WTC11 (cell line): ENCODE results near the gene CAMTA1. TPM values are rescaled to one million over a fixed set of nuclear protein-coding genes. Genes with fewer than 3 reads are reported as not detected.
A peak's percentile ranks its signal among the peaks of the same experiment; 100 is the strongest.

ENCODE experiments used
- ATAC-seq: fragments of 200-7000 bp; cut with Tn5 transposase; 2 replicates; pipeline ENCODE4 v1.10.0; 2021; ENCODE audit warnings: mild to moderate bottlenecking, moderate library complexity
- CTCF ChIA-PET: fragments of 300-600 bp; sonication (Branson Sonifier 250); formaldehyde crosslinking; loops from one replicate; lab custom pipeline; 2021; ENCODE audit warnings: antibody characterized with exemption; lab: Charles Lee
- POLR2A ChIA-PET: fragments of 350-600 bp; sonication (Branson Sonifier 250); formaldehyde crosslinking; loops from one replicate; lab custom pipeline; 2021; ENCODE audit warnings: antibody characterized with exemption; lab: Charles Lee
- DNase-seq: peaks from one replicate; pipeline ENCODE4 v3.0.0; 2021; ENCODE audit warnings: low spot score
- H3K27ac Mint-ChIP-seq: 2 replicates; pipeline ENCODE4 v1.8.0; 2021; ENCODE audit warnings: mixed read lengths
- H3K27me3 Mint-ChIP-seq: 2 replicates; pipeline ENCODE4 v1.8.0; 2021; ENCODE audit warnings: low read depth, mild to moderate bottlenecking, moderate library complexity, mixed read lengths
- H3K36me3 Mint-ChIP-seq: 2 replicates; pipeline ENCODE4 v1.8.0; 2021; ENCODE audit warnings: mixed read lengths
- H3K4me1 Mint-ChIP-seq: 2 replicates; pipeline ENCODE4 v1.8.0; 2022; ENCODE audit warnings: mixed read lengths
- H3K4me3 Mint-ChIP-seq: 2 replicates; pipeline ENCODE4 v1.8.0; 2021; ENCODE audit warnings: mild to moderate bottlenecking, moderate library complexity, mixed read lengths
- H3K9me3 Mint-ChIP-seq: 2 replicates; pipeline ENCODE4 v1.8.0; 2021; ENCODE audit warnings: mixed read lengths
- CREB1 ChIP-seq: sonication (generic); formaldehyde crosslinking; IDR thresholded peaks from 2 replicates; pipeline ENCODE4 v1.8.0; 2023; ENCODE audit warnings: mild to moderate bottlenecking, missing genetic modification reagents
- EMX1 ChIP-seq: fragments of 250-450 bp; sonication (Bioruptor Pico); IDR thresholded peaks from 2 replicates; pipeline ENCODE4 v1.8.0; 2021; ENCODE audit warnings: mild to moderate bottlenecking
- FOXK1 ChIP-seq: sonication (generic); formaldehyde crosslinking; IDR thresholded peaks from 2 replicates; pipeline ENCODE4 v1.8.0; 2022; ENCODE audit warnings: mild to moderate bottlenecking, moderate library complexity, missing genetic modification reagents
- FOXP1 ChIP-seq: sonication (generic); formaldehyde crosslinking; IDR thresholded peaks from 2 replicates; pipeline ENCODE4 v1.8.0; 2022; ENCODE audit warnings: missing genetic modification reagents, mild to moderate bottlenecking, moderate library complexity, borderline replicate concordance
- KAT7 ChIP-seq: sonication (generic); formaldehyde crosslinking; IDR thresholded peaks from 2 replicates; pipeline ENCODE4 v1.8.1; 2023; ENCODE audit warnings: missing genetic modification reagents, mild to moderate bottlenecking, borderline replicate concordance
- NFYB ChIP-seq: sonication (generic); formaldehyde crosslinking; conservative IDR thresholded peaks from 2 replicates; pipeline ENCODE4 v1.8.0; 2022; ENCODE audit warnings: low read depth, missing genetic modification reagents
- NR1H2 ChIP-seq: sonication (generic); formaldehyde crosslinking; IDR thresholded peaks from 2 replicates; pipeline ENCODE4 v1.9.0; 2021; ENCODE audit warnings: mild to moderate bottlenecking, moderate library complexity, missing genetic modification reagents
- OVOL2 ChIP-seq: fragments of 250-450 bp; sonication (Bioruptor Pico); IDR thresholded peaks from 2 replicates; pipeline ENCODE4 v1.9.0; 2021; ENCODE audit warnings: mild to moderate bottlenecking, borderline replicate concordance
- SMAD4 ChIP-seq: sonication (generic); formaldehyde crosslinking; IDR thresholded peaks from 2 replicates; pipeline ENCODE4 v1.8.0; 2022; ENCODE audit warnings: mild to moderate bottlenecking, missing genetic modification reagents
- TEAD4 ChIP-seq: sonication (generic); formaldehyde crosslinking; IDR thresholded peaks from 2 replicates; pipeline ENCODE4 v1.8.0; 2022; ENCODE audit warnings: mild to moderate bottlenecking, missing genetic modification reagents
- TP53 ChIP-seq: sonication (generic); formaldehyde crosslinking; IDR thresholded peaks from 2 replicates; pipeline ENCODE4 v1.8.1; 2023; ENCODE audit warnings: mild to moderate bottlenecking, missing genetic modification reagents
- ZNF219 ChIP-seq: sonication (generic); formaldehyde crosslinking; IDR thresholded peaks from 2 replicates; pipeline ENCODE4 v1.8.0; 2023; ENCODE audit warnings: missing genetic modification reagents, mild to moderate bottlenecking, borderline replicate concordance
- total RNA-seq: library from RNA; stranded (reverse); gene quantifications from 3 replicates; pipeline ENCODE4 v1.2.3, GENCODE V29; 2021
- TF ChIP-seq, protein P1 (sequence below): sonication (generic); formaldehyde crosslinking; IDR thresholded peaks from 2 replicates; pipeline ENCODE4 v1.8.1; 2022; ENCODE audit warnings: missing genetic modification reagents, borderline replicate concordance
- TF ChIP-seq, protein P2 (sequence below): sonication (generic); formaldehyde crosslinking; conservative IDR thresholded peaks from 2 replicates; pipeline ENCODE4 v1.8.1; 2022; ENCODE audit warnings: mild to moderate bottlenecking, missing genetic modification reagents
- TF ChIP-seq, protein P3 (sequence below): fragments of 200-600 bp; IDR thresholded peaks from 2 replicates; pipeline ENCODE4 v1.8.0; 2022; ENCODE audit warnings: antibody characterized with exemption
- TF ChIP-seq, protein P4 (sequence below): sonication (generic); formaldehyde crosslinking; IDR thresholded peaks from 2 replicates; pipeline ENCODE4 v1.8.0; 2022; ENCODE audit warnings: missing genetic modification reagents
- TF ChIP-seq, protein P5 (sequence below): sonication (generic); formaldehyde crosslinking; IDR thresholded peaks from 2 replicates; pipeline ENCODE4 v1.8.0; 2022; ENCODE audit warnings: mild to moderate bottlenecking, missing genetic modification reagents
- TF ChIP-seq, protein P6 (sequence below): sonication (generic); formaldehyde crosslinking; IDR thresholded peaks from 2 replicates; pipeline ENCODE4 v1.8.0; 2022; ENCODE audit warnings: mild to moderate bottlenecking, missing genetic modification reagents
- TF ChIP-seq, protein P7 (sequence below): sonication (generic); formaldehyde crosslinking; IDR thresholded peaks from 2 replicates; pipeline ENCODE4 v1.8.0; 2023; ENCODE audit warnings: missing genetic modification reagents

CAMTA1 gene
- total RNA-seq, 1 experiment from 2014 or later, result 86.4 TPM

DNA sequence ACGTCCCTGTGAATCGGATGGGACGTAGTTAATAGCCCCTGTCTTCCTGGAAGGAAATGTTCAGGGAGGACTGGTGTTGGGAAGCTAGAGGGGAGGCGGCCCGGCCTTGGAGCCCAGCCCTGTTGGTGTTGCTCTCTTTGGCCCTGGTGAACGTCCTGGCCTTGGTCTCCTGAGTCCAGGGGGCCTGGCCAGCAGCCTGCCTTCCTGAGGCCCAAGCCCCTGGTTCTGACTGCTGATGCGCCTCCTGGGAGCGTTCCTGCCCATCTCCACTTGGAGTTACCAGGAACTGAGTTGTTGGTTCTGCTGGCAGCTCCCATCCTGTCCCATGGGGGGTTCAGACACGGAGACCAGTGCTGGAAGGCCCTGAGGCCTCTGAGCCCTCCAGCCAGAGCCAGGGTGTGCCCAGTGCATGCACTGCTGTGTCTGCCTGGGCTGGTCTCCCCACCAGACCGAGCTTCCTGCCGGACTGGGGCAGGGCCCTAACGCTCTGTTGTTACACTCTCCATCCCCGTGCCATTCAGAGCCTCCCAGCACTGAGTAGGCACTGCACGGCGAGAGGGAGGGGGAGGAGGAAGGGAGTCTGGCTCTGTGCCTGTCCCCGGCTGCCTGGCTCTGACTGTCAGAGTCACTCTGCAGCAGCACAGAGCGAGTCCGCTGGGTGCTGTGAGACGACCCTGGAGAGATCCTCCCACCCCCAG lies 603.4 kb downstream of the CAMTA1 start:
- TF ChIP-seq NFYB (CRISPR knock-in tag) (no peak), SMAD4 (no peak), TEAD4 (CRISPR knock-in tag) (no peak), ZNF219 (CRISPR knock-in tag) (no peak), NR1H2 (no peak), FOXP1 (no peak), FOXK1 (no peak)
- TF ChIP-seq, protein P1, sequence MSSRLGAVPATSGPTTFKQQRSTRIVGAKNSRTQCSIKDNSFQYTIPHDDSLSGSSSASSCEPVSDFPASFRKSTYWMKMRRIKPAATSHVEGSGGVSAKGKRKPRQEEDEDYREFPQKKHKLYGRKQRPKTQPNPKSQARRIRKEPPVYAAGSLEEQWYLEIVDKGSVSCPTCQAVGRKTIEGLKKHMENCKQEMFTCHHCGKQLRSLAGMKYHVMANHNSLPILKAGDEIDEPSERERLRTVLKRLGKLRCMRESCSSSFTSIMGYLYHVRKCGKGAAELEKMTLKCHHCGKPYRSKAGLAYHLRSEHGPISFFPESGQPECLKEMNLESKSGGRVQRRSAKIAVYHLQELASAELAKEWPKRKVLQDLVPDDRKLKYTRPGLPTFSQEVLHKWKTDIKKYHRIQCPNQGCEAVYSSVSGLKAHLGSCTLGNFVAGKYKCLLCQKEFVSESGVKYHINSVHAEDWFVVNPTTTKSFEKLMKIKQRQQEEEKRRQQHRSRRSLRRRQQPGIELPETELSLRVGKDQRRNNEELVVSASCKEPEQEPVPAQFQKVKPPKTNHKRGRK (CRISPR knock-in tag), result no peak
- TF ChIP-seq, protein P2, sequence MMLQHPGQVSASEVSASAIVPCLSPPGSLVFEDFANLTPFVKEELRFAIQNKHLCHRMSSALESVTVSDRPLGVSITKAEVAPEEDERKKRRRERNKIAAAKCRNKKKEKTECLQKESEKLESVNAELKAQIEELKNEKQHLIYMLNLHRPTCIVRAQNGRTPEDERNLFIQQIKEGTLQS (CRISPR knock-in tag), result no peak
- TF ChIP-seq, protein P3, sequence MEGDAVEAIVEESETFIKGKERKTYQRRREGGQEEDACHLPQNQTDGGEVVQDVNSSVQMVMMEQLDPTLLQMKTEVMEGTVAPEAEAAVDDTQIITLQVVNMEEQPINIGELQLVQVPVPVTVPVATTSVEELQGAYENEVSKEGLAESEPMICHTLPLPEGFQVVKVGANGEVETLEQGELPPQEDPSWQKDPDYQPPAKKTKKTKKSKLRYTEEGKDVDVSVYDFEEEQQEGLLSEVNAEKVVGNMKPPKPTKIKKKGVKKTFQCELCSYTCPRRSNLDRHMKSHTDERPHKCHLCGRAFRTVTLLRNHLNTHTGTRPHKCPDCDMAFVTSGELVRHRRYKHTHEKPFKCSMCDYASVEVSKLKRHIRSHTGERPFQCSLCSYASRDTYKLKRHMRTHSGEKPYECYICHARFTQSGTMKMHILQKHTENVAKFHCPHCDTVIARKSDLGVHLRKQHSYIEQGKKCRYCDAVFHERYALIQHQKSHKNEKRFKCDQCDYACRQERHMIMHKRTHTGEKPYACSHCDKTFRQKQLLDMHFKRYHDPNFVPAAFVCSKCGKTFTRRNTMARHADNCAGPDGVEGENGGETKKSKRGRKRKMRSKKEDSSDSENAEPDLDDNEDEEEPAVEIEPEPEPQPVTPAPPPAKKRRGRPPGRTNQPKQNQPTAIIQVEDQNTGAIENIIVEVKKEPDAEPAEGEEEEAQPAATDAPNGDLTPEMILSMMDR, result no peak
- TF ChIP-seq, protein P4, sequence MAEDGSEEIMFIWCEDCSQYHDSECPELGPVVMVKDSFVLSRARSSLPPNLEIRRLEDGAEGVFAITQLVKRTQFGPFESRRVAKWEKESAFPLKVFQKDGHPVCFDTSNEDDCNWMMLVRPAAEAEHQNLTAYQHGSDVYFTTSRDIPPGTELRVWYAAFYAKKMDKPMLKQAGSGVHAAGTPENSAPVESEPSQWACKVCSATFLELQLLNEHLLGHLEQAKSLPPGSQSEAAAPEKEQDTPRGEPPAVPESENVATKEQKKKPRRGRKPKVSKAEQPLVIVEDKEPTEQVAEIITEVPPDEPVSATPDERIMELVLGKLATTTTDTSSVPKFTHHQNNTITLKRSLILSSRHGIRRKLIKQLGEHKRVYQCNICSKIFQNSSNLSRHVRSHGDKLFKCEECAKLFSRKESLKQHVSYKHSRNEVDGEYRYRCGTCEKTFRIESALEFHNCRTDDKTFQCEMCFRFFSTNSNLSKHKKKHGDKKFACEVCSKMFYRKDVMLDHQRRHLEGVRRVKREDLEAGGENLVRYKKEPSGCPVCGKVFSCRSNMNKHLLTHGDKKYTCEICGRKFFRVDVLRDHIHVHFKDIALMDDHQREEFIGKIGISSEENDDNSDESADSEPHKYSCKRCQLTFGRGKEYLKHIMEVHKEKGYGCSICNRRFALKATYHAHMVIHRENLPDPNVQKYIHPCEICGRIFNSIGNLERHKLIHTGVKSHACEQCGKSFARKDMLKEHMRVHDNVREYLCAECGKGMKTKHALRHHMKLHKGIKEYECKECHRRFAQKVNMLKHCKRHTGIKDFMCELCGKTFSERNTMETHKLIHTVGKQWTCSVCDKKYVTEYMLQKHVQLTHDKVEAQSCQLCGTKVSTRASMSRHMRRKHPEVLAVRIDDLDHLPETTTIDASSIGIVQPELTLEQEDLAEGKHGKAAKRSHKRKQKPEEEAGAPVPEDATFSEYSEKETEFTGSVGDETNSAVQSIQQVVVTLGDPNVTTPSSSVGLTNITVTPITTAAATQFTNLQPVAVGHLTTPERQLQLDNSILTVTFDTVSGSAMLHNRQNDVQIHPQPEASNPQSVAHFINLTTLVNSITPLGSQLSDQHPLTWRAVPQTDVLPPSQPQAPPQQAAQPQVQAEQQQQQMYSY, result no peak
- TF ChIP-seq, protein P5, sequence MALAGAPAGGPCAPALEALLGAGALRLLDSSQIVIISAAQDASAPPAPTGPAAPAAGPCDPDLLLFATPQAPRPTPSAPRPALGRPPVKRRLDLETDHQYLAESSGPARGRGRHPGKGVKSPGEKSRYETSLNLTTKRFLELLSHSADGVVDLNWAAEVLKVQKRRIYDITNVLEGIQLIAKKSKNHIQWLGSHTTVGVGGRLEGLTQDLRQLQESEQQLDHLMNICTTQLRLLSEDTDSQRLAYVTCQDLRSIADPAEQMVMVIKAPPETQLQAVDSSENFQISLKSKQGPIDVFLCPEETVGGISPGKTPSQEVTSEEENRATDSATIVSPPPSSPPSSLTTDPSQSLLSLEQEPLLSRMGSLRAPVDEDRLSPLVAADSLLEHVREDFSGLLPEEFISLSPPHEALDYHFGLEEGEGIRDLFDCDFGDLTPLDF, result no peak
- no peaks in the 10 kb centered on the region; the same call in 1 of the 2 replicates for H3K27me3 Mint-ChIP-seq
- DNase-seq (no peak), ATAC-seq (peak; percentile 46)
- H3K9me3 Mint-ChIP-seq, result no peaks in the 10 kb centered on the region
- ChIA-PET CTCF (interaction anchor here (1.2 kb wide), 1 partner anchor 11 kb away, joined by 3 read pairs; no protein-coding TSS in a partner anchor), POLR2A (no interaction called here)
- H3K4me1 Mint-ChIP-seq, result peaks cover 25% of the 10 kb centered on the region
- no peak overlapping the region for H3K4me3 Mint-ChIP-seq
- no peaks in the 10 kb centered on the region for H3K36me3 Mint-ChIP-seq
- H3K27ac Mint-ChIP-seq, result no peak overlapping the region

DNA sequence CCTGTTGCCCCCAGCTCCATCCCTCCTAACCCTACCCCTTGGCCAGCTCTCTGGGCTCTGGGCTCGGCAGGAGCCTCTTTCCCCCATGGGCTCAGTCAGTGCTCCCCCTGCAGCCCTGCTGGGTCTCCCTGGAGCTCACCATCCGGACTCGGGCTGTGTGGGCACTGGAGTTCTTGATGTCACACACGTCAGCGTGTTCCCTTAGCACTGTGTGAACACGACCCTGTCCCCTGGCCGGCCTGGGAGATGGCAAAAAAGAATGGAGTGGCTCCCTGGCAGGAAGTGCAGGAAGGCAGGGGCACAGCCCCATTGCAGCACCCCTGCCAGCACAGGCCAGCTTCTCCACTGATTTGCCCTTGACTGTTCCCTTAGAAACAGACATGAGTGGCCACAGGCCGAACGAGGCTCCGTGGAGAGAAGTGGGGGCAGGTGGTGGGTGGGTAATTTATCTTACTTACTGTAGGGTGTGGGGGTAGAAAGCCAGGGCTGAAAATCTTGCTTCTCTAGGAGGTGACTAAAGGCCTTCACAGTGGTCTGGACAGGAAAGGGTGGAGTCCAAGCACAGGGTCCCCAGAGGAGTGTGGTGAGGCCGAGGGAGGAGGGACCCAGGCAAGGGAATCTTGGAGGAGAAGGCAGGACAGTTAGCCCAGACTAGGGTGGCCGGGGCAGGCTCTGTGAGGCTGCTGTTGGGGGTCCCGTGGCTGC lies 604.1 kb downstream of the CAMTA1 start:
- ChIA-PET POLR2A (no interaction called here), CTCF (interaction anchor here (1.2 kb wide), 1 partner anchor 10 kb away, joined by 3 read pairs; no protein-coding TSS in a partner anchor)
- Mint-ChIP-seq H3K27ac (no peak overlapping the region), H3K9me3 (peaks cover 2% of the 10 kb centered on the region), H3K4me1 (peaks cover 25% of the 10 kb centered on the region), H3K27me3 (no peaks in the 10 kb centered on the region; the same call in 1 of the 2 replicates), H3K4me3 (no peak overlapping the region), H3K36me3 (no peaks in the 10 kb centered on the region)
- DNase-seq (no peak), ATAC-seq (0 out of 2 replicates have a peak, but pooled peaks have one; percentile 18)
- TF ChIP-seq, protein P6, sequence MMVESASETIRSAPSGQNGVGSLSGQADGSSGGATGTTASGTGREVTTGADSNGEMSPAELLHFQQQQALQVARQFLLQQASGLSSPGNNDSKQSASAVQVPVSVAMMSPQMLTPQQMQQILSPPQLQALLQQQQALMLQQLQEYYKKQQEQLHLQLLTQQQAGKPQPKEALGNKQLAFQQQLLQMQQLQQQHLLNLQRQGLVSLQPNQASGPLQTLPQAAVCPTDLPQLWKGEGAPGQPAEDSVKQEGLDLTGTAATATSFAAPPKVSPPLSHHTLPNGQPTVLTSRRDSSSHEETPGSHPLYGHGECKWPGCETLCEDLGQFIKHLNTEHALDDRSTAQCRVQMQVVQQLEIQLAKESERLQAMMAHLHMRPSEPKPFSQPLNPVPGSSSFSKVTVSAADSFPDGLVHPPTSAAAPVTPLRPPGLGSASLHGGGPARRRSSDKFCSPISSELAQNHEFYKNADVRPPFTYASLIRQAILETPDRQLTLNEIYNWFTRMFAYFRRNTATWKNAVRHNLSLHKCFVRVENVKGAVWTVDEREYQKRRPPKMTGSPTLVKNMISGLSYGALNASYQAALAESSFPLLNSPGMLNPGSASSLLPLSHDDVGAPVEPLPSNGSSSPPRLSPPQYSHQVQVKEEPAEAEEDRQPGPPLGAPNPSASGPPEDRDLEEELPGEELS (CRISPR knock-in tag), result no peak
- no peak for TF ChIP-seq SMAD4
- TF ChIP-seq KAT7 (CRISPR knock-in tag), result no peak
- TF ChIP-seq OVOL2 (CRISPR knock-in tag), result no peak
- TF ChIP-seq TP53 (CRISPR knock-in tag), result no peak
- TF ChIP-seq, protein P5, result no peak
- TF ChIP-seq, protein P7, sequence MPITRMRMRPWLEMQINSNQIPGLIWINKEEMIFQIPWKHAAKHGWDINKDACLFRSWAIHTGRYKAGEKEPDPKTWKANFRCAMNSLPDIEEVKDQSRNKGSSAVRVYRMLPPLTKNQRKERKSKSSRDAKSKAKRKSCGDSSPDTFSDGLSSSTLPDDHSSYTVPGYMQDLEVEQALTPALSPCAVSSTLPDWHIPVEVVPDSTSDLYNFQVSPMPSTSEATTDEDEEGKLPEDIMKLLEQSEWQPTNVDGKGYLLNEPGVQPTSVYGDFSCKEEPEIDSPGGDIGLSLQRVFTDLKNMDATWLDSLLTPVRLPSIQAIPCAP (CRISPR knock-in tag), result no peak
- TF ChIP-seq EMX1, result no peak
- no peak for TF ChIP-seq CREB1 (CRISPR knock-in tag)
